ENCODE data around the gene PSMD13.
A peak's percentile ranks its signal among the peaks of the same experiment; 100 is the strongest.

The PSMD13 gene

DNA sequence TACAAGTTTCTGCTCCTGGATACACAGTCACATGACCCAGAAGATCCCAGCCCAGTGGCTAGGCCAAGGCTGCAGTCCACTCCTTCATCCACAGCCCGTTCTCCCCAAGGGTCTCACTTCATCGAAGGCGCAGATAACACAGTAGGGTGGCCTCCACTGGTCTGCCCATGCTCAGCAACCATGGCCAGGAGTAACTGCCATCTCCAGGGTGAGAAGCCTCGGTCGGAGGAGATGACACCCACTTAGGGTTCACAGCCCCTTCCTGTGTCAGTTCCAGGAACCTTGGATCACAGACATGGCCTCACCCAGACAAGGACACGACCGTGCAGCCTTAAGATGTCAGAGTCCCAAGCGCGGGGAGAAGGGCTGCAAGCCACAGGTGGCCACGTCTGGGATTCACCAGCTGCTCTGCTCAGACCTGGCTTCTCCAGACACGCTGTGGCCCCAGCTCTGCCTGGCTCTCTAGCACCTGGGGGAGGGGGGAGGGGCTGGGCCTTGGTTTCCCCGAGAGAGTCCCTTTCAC is 32.1 kb upstream of the PSMD13 start:
- DNase-seq = no peak

DNA sequence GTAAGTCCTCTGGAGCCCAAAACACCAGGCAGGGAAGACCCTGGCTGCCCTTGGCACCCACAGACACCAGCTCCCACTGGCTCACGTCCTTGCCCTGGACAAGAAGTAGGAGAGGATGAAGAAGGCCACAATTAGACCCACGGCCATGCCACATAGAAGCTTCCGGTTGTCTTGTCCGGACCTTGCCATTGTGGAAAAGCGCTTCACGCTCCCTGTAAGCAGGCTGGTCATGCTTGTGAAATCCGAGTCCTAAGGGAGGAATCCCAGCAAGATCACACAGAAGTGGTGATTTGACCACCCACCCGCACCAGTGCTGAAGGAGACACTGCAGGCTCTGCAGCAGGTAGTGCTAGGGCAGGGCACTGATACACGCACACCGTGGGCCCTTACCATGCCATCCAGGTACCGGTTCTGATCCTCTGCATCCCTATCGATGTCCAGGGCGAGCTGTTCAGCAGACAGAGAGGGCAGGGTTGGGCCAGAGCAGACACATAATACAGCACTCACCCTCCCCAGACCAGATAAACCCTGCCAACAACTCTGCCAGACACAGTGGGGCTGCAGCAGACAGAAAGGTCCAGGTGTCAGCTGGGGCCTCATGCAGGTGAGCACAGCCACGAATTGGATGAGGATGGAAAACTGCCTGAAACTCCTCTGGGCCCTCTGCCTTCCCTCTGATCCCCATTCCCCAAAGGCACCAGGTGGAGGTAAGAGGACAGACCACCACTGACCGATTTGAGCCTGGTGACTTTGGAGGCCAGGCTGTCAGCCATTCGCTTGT is 31.4 kb upstream of the PSMD13 start:
- no peak for DNase-seq

DNA sequence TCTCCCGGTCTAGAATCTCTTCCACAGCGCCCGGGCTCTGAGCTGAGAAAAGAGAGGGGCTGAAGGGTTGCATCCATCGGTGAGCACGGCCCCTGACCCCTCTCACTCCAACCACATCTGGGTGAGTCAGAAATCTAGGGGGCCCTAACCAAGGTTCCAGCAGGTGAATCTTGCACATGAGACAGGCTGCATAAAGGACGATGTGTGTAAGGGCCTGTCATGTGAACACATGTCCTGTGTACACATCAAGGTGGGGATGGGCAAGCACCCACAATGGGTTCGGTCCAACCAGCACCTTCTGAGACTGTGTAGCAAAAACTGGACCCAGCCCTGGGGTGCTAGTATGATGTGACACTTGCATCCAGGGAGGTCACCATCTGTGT is 30.8 kb upstream of the PSMD13 start:
- DNase-seq = no peak

DNA sequence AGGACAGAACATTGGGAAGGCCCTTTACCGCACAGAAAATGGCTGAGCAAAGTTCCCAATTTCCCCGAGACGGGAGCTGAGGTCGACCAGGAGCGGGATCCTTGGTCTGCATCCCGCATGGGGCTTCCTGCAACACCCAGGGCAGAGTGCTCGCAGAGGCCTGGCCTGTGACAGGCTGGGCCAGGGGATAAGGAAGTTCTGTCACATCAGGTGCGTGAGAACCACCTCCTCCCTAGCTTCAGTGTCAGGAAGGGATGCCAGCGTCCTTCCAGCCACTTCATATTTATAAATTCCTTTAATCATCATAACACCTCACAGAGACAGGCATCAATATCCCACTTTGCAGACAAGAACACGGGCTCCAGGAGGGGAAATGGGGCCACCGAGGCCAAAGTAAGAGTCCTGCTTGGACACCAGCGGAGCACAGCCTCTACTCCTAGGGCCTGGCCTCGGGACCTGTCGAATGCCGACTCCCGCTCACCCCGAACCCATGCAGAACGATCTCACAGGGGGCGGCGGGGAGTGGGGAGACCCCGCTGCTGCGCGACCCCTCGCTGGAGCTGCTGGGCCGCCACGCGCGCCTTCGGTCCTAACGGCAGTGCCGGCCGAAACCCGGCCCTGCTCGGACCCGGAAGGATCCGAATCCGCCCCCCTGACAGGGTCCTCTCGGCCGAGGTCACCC is 30.1 kb upstream of the PSMD13 start:
- DNase-seq = no peak

DNA sequence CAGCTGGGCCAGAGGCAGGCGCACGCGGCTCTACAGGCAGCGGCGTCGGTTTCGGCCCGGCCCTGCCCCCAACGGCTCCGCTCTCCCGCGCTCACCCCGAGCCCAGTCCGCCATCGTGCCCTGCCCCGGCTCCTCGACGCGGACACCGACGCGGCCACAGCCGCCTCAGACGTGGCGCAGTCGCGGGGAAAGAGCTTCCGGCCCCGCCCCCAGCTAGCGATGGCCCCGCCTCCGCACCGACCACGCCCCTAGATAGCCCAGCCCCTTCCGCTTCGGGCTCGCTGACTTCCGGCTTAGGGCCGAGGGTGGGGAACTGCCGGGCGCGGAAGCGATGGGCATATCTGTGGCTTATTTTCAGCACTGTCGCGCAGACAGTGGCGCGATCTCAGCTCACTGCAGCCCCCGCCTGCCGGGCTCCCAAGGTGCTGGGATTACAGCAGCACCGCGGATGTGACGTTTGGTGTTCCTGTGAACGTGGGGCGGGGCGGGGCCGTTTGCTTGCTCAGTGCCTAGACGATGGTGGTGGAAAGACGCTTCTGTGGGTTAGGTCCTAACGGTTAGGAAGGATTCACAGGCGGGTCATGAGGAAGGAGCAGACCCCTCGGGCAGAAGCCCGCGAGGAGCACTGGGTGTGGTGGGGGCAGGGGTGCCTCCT is 29.4 kb upstream of the PSMD13 start, which contains the start of the genes BET1L and RIC8A:
Gene BET1L (minus strand): TSS at position 192 of the 655 bp plus-strand sequence. CDS start 78 bp downstream, at position 114.
Gene RIC8A (plus strand): TSS at position 501 of the 655 bp plus-strand sequence. CDS start 1,147 bp downstream, outside the sequence.
- peak; percentile 95 to 96 for DNase-seq

DNA sequence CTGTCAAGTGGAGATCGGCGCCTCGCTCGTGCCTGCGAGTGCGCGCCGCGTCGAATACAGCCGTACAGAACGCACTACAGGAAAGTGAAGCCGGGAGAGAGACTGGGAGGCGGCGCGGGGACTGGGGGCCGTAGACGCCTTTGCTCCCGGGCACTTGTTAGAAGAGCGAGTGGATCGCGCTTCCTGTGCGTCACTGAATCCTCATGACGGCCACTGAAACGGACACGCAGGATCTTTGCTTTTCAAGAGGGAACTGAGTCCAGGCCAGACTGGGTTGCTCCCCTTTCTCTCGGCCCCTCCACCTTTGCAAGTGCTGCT is 29.0 kb upstream of the PSMD13 start:
- no peak for DNase-seq

- DNase-seq = peak; percentile 79 to 83
These were observed 28.4 kb upstream of the PSMD13 start for GRCh38 chr11:208181-208916.

DNA sequence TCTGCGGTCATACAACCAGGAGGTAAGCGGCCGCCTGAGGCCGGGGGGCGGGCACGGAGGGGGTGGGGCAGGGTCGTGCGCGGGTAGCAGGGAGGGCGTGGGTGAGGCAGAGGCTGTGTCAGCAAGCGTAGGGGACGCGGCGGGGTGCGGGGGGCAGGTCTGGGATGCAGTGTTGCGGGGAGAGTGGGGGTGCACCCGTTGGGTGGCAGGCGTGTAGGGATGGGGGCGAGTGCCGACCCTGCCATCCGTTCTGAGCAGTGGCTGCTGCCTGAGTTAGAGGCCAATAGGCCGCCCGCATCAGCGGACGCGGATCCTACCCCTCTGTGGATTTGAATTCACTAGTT is 27.9 kb upstream of the PSMD13 start:
- no peak for DNase-seq

DNA sequence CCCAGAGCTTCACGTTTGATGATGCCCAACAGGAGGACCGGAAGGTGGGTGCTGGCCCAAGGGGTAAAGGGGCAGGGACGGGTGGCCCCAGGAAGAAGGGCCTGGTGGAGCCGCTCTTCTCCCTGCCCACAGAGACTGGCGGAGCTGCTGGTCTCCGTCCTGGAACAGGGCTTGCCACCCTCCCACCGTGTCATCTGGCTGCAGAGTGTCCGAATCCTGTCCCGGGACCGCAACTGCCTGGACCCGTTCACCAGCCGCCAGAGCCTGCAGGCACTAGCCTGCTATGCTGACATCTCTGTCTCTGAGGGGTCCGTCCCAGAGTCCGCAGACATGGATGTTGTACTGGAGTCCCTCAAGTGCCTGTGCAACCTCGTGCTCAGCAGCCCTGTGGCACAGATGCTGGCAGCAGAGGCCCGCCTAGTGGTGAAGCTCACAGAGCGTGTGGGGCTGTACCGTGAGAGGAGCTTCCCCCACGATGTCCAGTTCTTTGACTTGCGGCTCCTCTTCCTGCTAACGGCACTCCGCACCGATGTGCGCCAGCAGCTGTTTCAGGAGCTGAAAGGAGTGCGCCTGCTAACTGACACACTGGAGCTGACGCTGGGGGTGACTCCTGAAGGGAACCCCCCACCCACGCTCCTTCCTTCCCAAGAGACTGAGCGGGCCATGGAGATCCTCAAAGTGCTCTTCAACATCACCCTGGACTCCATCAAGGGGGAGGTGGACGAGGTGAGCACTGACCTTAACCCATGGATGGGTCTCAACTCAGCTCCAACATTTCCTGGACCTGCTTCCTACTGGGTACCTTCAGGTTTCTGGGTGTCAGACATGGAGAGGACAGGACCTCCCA is 27.3 kb upstream of the PSMD13 start:
- no peak for DNase-seq

DNA sequence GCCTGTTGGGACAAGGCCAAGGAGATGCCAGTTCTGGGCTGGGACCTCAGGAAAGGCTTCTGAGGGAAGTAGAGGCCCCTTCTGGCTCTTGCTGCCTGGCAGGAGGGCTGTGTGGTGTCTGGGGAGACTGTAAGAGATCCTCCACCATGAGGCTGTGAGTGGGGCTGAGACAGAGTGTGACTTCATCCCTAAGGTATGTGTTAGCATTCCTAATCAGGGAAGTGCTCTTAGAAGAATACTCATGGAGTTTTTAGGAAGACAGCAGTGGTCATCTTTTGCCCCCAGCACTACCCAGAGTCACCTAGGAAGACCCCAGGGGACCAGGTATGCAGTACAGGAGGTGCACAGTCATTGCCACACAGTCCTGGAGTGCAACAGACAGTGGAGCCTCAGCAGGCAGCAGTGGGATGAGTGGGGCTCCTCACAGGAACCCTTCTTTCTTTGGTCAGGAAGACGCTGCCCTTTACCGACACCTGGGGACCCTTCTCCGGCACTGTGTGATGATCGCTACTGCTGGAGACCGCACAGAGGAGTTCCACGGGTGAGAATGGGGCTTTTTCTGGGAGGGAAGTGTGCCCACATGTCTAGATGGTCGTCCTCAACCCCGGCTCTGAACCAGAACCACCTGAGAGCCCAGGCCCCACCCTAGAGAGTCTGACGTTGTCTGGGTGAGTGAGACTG is 26.5 kb upstream of the PSMD13 start:
- no peak for DNase-seq

GRCh38 chr11:210803-211180 is 26.0 kb upstream of the PSMD13 start:
- DNase-seq = no peak

DNA sequence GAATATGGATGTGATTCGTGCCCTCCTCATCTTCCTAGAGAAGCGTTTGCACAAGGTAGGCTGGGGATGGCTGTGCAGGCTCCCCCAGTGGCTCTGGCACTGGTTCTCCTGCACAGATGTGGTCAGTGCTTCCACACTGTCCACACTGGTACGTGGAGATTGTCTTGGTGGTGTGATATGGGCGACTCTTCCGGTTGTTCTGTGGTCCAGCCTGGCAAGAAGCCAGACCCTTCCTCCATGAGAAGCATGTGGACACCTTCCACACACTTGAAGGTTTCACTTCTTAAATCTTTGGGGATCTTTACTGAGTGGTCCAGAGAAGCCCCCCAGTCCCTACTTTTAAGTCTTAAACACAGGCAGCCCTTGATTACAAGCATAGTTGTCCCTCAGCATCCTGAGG is 25.5 kb upstream of the PSMD13 start:
- DNase-seq = no peak

DNA sequence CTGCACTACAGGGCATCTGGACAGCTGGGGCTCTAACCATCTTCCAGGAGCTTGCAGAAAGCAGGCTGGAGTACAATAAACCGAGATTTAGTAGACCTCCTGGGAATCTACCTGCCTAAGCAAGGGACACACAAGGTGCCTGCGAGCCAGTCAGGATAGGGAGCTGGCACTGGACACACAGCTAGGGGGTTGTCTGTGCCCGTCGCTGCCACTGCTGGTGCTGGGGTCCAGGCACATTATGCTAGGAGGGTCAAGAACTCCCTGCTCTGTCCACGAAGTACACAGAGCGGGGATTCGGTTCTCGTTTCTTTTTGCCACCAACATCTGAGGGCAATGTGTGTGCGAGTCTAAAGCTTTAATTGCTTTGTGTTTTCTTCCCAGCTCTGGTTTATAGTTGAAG is 25.0 kb upstream of the PSMD13 start:
- DNase-seq = no peak

DNA sequence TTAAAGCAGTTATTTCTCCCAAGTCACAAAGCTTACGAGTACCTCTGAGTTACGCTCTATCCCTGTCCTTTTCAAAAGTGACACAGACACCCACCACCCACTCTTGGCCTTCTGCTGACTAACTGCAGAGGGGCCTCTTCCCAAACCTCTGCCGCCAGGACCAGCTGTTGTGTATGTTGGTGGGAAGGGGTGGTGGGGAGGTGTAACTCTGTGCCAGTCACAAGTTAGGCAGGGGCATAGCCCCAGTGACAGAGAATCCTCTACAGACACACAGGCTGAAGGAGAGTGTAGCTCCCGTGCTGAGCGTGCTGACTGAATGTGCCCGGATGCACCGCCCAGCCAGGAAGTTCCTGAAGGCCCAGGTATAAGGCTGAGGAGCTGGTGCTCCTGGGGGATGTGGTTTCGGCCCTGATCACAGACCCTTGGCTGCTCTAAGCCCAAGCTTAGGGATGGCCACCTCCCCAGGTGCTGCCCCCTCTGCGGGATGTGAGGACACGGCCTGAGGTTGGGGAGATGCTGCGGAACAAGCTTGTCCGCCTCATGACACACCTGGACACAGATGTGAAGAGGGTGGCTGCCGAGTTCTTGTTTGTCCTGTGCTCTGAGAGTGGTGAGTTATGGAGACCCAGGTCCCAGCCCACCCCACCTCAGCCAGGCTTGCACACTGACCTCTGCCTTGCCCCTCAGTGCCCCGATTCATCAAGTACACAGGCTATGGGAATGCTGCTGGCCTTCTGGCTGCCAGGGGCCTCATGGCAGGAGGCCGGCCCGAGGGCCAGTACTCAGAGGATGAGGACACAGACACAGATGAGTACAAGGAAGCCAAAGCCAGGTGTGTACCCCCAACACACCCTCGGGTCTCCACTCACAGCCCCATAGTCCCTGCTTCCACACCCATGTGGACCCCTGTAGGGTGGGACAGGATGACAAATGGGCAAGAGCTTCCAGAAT is 24.4 kb upstream of the PSMD13 start:
- no peak for DNase-seq

DNA sequence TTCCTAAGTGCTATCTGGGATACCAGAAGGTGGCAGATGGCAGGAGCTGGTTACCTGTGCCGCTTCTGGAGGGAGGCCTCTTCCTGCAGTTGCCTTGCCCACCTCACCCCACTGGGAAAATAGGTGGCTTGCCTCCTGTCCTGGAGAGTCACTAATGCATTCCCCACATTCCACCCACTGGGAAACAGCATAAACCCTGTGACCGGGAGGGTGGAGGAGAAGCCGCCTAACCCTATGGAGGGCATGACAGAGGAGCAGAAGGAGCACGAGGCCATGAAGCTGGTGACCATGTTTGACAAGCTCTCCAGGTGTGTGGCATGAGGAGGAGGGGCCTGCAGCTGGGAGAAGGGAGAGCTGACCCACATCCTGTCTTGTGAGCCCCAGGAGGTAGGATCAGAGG is 23.7 kb upstream of the PSMD13 start:
- no peak for DNase-seq

- no peak for DNase-seq
These were observed 22.7 kb upstream of the PSMD13 start for GRCh38 chr11:214083-214482.

DNA sequence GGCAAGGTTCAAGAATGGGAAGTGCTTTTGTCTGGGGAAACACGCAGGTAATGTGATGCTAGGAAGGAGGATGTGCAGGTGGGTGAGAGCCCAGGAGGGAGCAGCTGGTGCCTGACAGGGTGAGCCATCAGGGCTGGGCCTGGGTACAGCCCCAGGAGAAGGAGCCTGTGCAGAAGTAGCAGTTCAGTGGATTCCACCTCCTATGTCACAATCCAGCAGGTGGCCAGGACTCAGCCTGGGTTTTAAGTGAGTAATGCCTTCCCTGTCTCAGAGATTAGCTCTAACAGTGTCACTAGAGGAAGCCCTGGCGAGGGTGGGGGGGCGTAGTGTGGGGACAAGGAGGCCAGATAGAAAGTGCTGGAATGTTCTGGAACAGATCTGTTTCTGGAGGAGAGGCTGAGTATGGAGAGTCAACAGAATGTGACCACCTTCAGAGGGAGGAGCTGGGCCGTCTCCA is 21.2 kb upstream of the PSMD13 start:
- no peak for DNase-seq

DNA sequence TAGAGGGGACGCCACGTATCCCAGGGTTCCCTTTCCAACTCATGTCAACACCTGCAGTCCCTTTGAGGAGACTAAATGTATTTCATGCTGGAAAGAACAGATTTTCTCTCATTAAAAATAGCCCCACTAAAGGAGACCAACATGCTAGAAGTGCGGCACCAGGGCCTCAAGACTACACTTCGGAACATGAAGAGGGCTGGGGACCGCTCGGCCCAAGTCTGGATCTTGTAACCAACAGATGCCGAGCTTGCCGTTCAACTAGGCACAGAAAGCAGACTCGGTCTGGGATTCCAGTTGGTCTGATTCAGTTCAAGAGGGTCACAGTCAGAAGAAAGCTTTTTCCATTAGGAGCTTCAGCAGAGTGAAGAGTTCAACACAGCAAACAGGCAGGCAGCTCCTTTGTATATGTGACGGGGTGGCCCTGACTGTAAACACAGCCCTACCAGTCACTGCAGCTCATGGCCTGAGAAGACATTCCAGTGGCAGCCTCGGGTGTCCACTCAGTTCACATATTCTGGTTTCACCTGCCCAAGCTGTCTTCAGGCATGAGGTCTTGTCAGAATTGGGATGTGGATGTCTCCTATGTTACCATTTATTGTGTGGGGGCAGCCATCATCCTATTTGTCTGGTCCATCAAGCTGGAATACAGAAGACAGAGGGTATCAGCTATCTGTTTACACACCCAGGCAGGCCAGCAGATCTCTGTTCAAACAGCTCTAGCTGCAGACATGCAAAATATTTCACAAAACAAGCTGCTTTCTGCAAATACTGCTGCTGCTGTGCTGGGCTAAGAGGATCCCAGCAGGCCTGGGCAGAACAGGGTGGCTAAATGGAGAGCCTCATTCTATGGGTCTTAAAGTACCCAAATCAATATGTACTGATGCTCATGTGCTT is 20.4 kb upstream of the PSMD13 start:
- DNase-seq = no peak

GRCh38 chr11:217704-218103 is 19.1 kb upstream of the PSMD13 start:
- no peak for DNase-seq

Measured in activated CD4-positive, alpha-beta T cell treated with anti-CD3 and anti-CD28 coated beads, Interleukin-2, amount 50 U/mL, for 48 hours (primary cell).